ENCODE measurements around the gene UBXN10. TPM values are rescaled to one million over a fixed set of nuclear protein-coding genes. Genes with fewer than 3 reads are reported as not detected.
A peak's percentile ranks its signal among the peaks of the same experiment; 100 is the strongest.

The UBXN10 gene
- total and polyA plus RNA-seq, 2 of the 8 experiments (the other 6 are each of a cell fraction or from before 2014, with no cell fraction given) = 0.43 to 0.68 TPM

DNA sequence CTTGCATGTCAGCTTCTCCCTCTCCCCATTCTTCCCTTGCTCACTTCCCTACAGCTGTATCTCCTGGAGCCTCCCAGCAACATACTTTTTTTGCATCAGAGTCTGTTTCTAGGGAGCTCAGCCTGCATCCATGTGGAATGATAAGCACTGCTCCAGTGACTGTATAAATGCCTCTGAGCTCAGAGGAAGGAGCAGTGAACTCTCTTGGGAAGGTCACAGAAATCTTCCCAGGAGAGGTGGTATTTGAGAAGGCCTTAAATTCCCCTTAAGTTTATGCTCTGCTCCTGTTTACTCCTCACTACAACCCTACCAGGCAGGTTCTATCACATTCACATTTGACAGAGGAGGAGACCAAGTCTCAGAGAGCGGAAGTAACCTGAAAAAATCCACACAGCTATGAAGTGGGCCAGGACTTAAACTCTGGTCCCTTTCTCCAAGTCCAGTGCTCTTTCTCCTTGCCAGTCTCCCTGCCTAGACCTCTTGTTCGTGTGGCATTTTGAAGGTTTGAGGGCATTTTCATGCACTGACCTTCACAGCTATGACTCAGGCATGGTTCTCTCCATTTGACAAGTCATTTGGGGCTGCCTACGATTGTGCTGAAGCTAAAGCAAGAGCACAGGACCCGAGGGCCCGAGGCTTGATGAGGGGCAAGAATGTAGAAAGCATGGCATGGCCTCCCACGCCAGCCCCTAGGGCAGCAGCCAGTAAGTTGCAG lies 5.6 kb upstream of the UBXN10 start:
- no peaks in the 10 kb centered on the region for H4K20me1 ChIP-seq (replicated peaks in 1 of 2; ENCODE audit: control insufficient read depth in 1 of 2, insufficient read depth in 2 of 2, low read length in 2 of 2)
- H3K79me2 ChIP-seq (ENCODE audit: control insufficient read depth in 1 of 2, insufficient read depth in 2 of 2, low read length in 2 of 2) = no peaks in the 10 kb centered on the region; a peak in 1 of 4 replicates
- no peak overlapping the region for H4K8ac ChIP-seq (ENCODE audit: extremely low read depth, insufficient read depth, low read length)
- no peak overlapping the region for H2BK20ac ChIP-seq (ENCODE audit: low read length)
- H3K79me1 ChIP-seq (ENCODE audit: low read depth, low read length) = 0 out of 2 replicates have a peak, but pooled peaks cover 3% of the 10 kb centered on the region
- no peak overlapping the region for H3K27ac ChIP-seq (ENCODE audit: low read depth, low read length)
- 0 out of 7 replicates have a peak, but pooled peaks cover 0 to under 1% (median 0%) of the 10 kb centered on the region in 4 experiments for H3K4me1 ChIP-seq (replicated peaks in 1 of 4; ENCODE audit: control insufficient read depth in 3 of 4, insufficient read depth in 4 of 4, low read length in 3 of 4)
- H3K56ac ChIP-seq (replicated peaks; ENCODE audit: insufficient read length, low read depth, low read length) = no peak overlapping the region
- TF ChIP-seq TAF7 (optimal IDR thresholded peaks at IDR 0.05; ENCODE audit: borderline replicate concordance, low read depth, low read length) = no peak
- TF ChIP-seq JUND (IDR thresholded peaks at IDR 0.05; ENCODE audit: low read length) = no peak
- no peak for TF ChIP-seq SP1 (IDR thresholded peaks at IDR 0.05; ENCODE audit: low read depth, low read length)
- TF ChIP-seq EGR1 (IDR thresholded peaks at IDR 0.05; ENCODE audit: borderline replicate concordance, low read depth, low read length) = no peak
- no peak for TF ChIP-seq KDM1A (IDR thresholded peaks at IDR 0.05; ENCODE audit: borderline replicate concordance, low read length)
- no peak for TF ChIP-seq SRF (IDR thresholded peaks at IDR 0.05; ENCODE audit: low read depth, low read length)
- no peak for TF ChIP-seq TEAD4 (IDR thresholded peaks at IDR 0.05; ENCODE audit: low read depth, low read length)
- no peak for TF ChIP-seq BCL11A (IDR thresholded peaks at IDR 0.05; ENCODE audit: low read depth in 2 of 2, low read length in 2 of 2)
- no peak for TF ChIP-seq SIRT6 (IDR thresholded peaks at IDR 0.05; ENCODE audit: low read length)
- no peak for TF ChIP-seq KDM4A (IDR thresholded peaks at IDR 0.05; ENCODE audit: low read depth, low read length, severe bottlenecking)
- TF ChIP-seq SUZ12 (IDR thresholded peaks at IDR 0.05; ENCODE audit: low read length) = no peak
- no peak overlapping the region for H3K4ac ChIP-seq (replicated peaks; ENCODE audit: insufficient read length, low read depth, low read length)
- H2BK120ac ChIP-seq (replicated peaks; ENCODE audit: low read depth, low read length) = no peak overlapping the region
- H3K23ac ChIP-seq (ENCODE audit: insufficient read length) = no peak overlapping the region
- 0 out of 2 replicates have a peak overlapping the region, but pooled peaks have one; percentile 53 for H2AK5ac ChIP-seq (ENCODE audit: low read depth, low read length)
- no peak overlapping the region for H2AFZ ChIP-seq (ENCODE audit: low read length)
- no peak overlapping the region for H4K5ac ChIP-seq (ENCODE audit: insufficient read length, low read depth, low read length)
- no peak overlapping the region for H4K91ac ChIP-seq (replicated peaks; ENCODE audit: insufficient read length, low read length)
- DNase-seq (ENCODE audit: low read depth in 1 of 2, low spot score in 2 of 2) (no peak), FAIRE-seq (no peak)
- no peak overlapping the region for H3K9ac ChIP-seq (replicated peaks in 1 of 4; ENCODE audit: extremely low read depth in 1 of 4, low read depth in 3 of 4, low read length in 3 of 4)
- WGBS, 2 experiments (ENCODE audit: extremely low coverage in 1 of 2, insufficient coverage in 1 of 2, insufficient read length in 1 of 2, insufficient replicate concordance in 2 of 2, low coverage in 1 of 2, low lambda C conversion rate in 2 of 2, missing lambda C conversion rate in 1 of 2) = 87% methylated on average over 6 of the region's 6 CpGs; no CpG with 5 or more reads in 1 of the 2 experiments
- H3K4me2 ChIP-seq (ENCODE audit: insufficient read depth in 1 of 2, low read depth in 2 of 2, low read length in 2 of 2) = no peak overlapping the region
- H2BK5ac ChIP-seq (ENCODE audit: low read depth, low read length) = no peak overlapping the region
- H3K36me3 ChIP-seq (ENCODE audit: control insufficient read depth in 2 of 4, insufficient read depth in 4 of 4, low read length in 3 of 4) = no peaks in the 10 kb centered on the region
- ChIA-PET POLR2A (ENCODE audit: partially characterized antibody) (no interaction called here), CTCF (ENCODE audit: partially characterized antibody) (interaction anchor here (0.5 to 8.3 kb wide), 12 partner anchors 9 to 306 kb away, joined by 3 to 90 read pairs (median 4); partner anchors contain the start of gene CAMK2N1)
- H3K9me3 ChIP-seq (ENCODE audit: insufficient read depth in 2 of 2, low read depth in 1 of 2, low read length in 1 of 2) = peaks cover 0 to 4% of the 10 kb centered on the region in 2 experiments; a peak in 1 of 4 replicates
- H3K27me3 ChIP-seq (replicated peaks in 1 of 4; ENCODE audit: control insufficient read depth in 3 of 4, extremely low read depth in 1 of 4, insufficient read depth in 3 of 4, low read length in 3 of 4) = peaks cover 0 to 11% (median 5%) of the 10 kb centered on the region in 4 experiments; a peak in 4 of 7 replicates
- no peak overlapping the region for H3K14ac ChIP-seq (ENCODE audit: insufficient read length)
- H3K18ac ChIP-seq (ENCODE audit: extremely low read depth, low read length) = no peak overlapping the region
- no peak overlapping the region for H2BK12ac ChIP-seq (ENCODE audit: low read depth, low read length)
- no peak overlapping the region for H2BK15ac ChIP-seq (ENCODE audit: low read length)
- no peaks in the 10 kb centered on the region for H3K23me2 ChIP-seq (ENCODE audit: low read depth, low read length)
- H3K4me3 ChIP-seq (ENCODE audit: extremely low read depth in 1 of 4, insufficient read depth in 2 of 4, low read depth in 3 of 4, low read length in 4 of 4) = no peak overlapping the region
